T-helper 1 cell (primary cell): ENCODE measurements around the gene EFCC1.

Source experiments
- DNase-seq, 5 donors: peaks; one replicate each; pipeline ENCODE4 v3.0.0-alpha.2; 2012 to 2020
- total RNA-seq, 4 donors: gene quantifications; one replicate each; lab custom pipeline; 2026; lab: John Stamatoyannopoulos, UW

Gene EFCC1, protein sequence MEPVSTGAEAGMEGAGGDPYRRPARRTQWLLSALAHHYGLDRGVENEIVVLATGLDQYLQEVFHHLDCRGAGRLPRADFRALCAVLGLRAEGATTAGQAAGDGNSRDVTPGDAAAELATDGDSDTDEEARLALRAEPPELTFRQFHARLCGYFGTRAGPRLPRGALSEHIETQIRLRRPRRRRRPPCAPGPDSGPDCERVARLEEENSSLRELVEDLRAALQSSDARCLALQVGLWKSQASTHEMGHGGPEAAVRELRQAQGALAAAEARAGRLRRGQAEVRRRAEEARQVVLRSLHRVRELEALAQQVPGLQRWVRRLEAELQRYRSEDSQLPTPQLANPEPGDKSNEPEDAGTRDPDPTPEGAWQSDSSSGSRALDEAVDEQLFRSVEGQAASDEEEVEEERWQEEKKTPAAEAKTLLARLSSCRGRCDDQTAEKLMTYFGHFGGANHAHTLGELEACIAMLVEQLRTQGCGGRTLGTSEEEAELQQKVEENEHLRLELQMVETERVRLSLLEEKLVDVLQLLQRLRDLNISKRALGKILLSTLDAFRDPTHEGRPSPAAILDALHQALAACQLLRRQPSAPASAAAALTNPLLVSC
- 0 to 1.1 (median 0.06) reads per million in 4 donors for total RNA-seq

DNA sequence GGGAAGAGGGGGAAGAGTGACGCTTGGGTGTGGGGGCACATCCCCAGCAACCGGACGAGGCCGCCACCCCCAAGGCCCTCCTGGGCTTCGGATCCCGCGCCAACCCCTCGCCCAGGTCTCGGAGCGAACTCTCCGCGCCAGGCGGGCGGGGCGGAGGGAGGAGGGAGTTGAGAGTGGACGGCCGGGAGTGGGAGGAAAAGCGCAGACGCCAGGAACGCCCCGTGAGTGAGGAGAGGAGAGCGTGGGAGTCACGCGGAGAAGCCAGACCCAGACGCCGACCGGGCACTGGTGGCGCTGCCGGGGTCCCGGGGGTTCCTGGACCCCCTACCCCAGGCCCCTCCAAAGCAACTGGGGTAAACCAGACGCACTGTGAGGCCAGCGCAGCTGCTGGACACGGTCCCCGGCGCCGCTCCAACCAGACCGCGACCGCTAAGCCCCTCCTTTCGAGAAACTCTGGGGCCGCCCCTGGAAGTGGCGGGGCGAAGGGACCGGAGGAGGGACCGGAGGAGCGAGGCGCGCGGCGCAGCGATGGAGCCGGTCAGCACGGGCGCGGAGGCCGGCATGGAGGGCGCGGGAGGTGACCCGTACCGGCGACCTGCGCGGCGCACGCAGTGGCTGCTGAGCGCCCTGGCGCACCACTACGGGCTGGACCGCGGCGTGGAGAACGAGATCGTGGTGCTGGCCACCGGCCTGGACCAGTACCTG is at the start of gene EFCC1:
EFCC1 (plus strand) TSS at position 204 of the 705 bp plus-strand sequence; CDS start at position 529, 325 bp downstream.
- DNase-seq: no peak

DNA sequence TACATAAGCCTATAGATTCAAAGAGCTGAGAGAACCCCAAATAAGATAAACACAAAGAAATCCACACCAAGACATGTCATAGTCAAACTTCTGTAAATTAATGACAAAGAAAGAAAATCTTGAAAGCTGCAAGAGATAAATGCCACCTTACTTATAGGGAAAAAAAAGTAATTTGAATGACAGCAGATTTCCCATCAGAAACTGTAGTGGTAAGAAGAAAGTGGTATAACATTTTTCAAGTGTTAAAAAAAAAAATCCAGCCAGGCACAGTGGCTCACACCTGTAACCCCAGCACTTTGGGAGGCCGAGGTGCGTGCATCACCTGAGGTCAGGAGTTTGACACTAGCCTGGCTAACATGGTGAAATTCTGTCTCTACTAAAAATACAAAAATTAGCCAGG is 44.7 kb upstream of the EFCC1 start:
- DNase-seq: no peak

DNA sequence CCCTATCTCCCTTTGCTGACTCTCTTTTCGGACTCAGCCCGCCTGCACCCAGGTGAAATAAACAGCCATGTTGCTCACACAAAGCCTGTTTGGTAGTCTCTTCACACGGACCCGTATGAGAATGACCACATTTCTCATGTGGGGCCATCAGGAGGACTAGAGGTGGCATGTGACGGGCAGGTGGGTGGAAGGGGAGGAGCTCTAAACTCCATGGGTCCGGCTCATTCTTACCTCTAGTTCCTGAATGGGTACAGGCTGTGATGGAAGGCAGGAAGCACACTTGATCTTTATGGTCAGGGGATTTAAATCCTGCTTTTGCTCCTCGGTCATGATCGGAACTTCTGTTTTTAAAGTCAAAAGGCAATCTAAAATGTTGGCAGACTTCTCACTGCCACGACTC is 35.8 kb upstream of the EFCC1 start:
- no peak for DNase-seq

- DNase-seq: no peak
Measured at GRCh38 chr3:128965818-128966217, 35.3 kb upstream of the EFCC1 start.

GRCh38 chr3:128967748-128968355 is 33.3 kb upstream of the EFCC1 start:
- DNase-seq: no peak

GRCh38 chr3:128969993-128970739 is 30.9 kb upstream of the EFCC1 start:
- peak; percentile 14 to 64 (median 48) for DNase-seq

GRCh38 chr3:128970740-128971047 is 30.4 kb upstream of the EFCC1 start:
- no peak for DNase-seq

GRCh38 chr3:128971421-128972100 is 29.5 kb upstream of the EFCC1 start:
- DNase-seq: no peak

- DNase-seq: no peak
Measured at GRCh38 chr3:128973988-128974564, 27.0 kb upstream of the EFCC1 start.

GRCh38 chr3:128975276-128975675 is 25.8 kb upstream of the EFCC1 start:
- no peak for DNase-seq

- DNase-seq: no peak
Measured at GRCh38 chr3:128983293-128984069, 17.6 kb upstream of the EFCC1 start.

DNA sequence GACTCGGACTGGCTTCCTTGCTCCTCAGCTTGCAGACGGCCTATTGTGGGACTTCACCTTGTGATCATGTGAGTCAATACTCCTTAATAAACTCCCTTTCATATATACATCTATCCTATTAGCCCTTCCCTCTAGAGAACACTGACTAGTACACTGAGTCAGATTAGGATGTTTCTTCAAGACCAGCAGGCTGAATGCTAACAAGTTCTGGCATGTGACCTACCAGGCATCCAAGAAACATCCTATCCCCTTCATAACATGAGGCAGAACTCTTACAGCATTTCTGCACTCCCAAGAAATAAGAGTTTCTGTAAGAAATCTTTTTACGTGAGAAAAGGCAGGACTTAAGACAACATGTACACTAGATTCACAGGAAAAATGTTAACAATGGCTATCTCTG is 16.5 kb upstream of the EFCC1 start:
- DNase-seq: no peak

DNA sequence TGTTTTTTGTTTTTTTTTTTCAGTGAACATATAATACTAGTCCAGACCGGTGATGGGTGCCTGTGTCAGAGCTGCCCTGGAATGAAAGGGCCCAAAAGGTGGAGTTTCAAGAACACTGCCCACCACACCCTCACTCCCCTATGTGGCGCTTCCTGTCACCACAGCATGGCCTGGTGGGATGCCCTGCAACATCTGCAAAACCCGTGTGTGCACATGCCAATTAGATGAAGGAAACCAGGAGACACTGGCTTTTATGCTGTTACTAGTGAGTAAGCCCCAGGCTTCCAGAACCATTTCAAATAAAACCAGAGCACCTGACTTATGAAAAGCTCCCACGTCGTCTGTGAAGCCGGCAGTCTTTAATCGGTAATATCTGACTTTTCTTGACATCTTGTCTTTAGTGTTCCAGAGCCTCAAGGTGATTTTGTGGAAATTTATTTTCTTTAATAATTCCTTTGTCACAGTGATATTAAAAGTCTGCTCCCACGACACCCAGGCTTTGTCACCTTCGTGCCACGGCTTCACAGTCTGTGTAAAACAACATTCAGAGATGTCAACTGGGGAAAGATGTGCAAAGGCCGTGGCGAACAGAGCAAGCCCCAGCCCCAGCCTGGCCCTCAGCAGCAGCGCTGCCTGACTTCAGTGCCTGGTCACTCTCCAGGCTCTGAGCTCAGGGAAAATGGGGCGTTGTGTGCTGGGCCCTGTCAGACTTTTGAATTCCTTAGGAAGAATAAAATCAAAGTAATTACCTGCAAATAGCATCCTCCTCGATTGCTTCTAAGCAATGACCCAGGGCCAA is 13.6 kb upstream of the EFCC1 start:
- no peak for DNase-seq

- DNase-seq: no peak
Measured at GRCh38 chr3:128988286-128988685, 12.8 kb upstream of the EFCC1 start.

GRCh38 chr3:128991355-128991895 is 9.7 kb upstream of the EFCC1 start:
- DNase-seq: no peak

DNA sequence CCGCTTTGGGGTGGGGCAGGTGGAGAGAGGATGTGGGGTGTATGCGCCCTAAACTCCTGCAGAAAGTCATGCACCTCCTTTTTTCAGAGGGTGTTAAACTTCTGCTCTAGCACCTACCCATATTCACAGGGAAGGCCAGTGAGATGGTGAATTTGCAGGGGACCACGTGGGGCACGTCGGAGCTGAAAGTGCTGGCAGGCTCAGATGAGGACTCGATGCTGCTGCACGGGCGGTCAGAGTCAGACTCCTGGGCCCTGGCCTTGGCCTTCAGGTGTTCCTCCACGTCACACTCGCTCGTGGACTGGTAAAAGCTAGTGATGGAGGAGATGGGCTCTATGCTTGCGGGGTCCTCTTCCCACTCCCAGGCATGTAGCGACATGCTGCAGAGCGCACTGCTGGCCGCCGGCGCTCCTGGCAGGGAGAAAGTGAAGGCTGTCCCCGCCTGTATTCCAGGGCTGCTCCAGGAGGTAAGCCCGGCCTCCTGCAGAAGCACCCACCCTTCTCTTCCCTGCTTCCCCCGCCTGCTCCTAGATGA is 8.1 kb upstream of the EFCC1 start:
- no peak for DNase-seq

GRCh38 chr3:128993461-128994172 is 7.5 kb upstream of the EFCC1 start, which contains the start of gene CFAP92:
Gene CFAP92 (minus strand): TSS chr3:128994076. CDS start chr3:128993304, 772 bp downstream.
- peak; percentile 81 to 90 (median 86) for DNase-seq

DNA sequence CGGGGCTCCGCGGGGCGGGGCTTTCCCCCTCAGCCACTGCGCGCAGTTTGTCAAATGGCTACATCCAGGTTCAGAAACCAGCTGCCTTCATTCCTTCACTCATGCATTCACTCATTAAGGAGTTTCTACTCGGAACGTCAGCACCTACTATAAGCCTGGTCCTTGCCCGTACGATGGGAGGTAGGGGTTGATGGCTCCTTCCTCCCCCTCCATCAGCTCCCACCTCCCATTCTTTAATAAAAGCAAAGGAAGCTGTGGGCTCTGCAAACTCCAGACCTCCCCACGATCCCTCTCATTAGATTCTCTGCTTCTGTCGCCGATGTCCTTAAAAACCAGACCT is 7.0 kb upstream of the EFCC1 start:
- DNase-seq: no peak
